Panc1 (cell line): ENCODE data around the gene MOGAT3.

Experiments used
- CTCF ChIP-seq: fragments of 450-650 bp; IDR thresholded peaks from 2 replicates; pipeline ENCODE4 v1.5.1; 2017; ENCODE audit warnings: mild to moderate bottlenecking
- POLR2AphosphoS5 ChIP-seq: IDR thresholded peaks from 2 replicates; pipeline ENCODE4 v1.6.1; 2012; ENCODE audit warnings: mild to moderate bottlenecking, low read depth, low read length, moderate library complexity
- REST ChIP-seq, 2 experiments: IDR thresholded peaks; 2 replicates each; pipeline ENCODE4 v1.6.1; 2011 to 2012; ENCODE audit warnings: low read depth in 2 of 2, control low read depth in 1 of 2, low read length in 1 of 2, mild to moderate bottlenecking in 1 of 2, moderate library complexity in 1 of 2; ENCODE audit not compliant: insufficient read depth in 1 of 2
- SIN3A ChIP-seq: IDR thresholded peaks from 2 replicates; pipeline ENCODE4 v1.6.1; 2012; ENCODE audit warnings: low read depth, mild to moderate bottlenecking, low read length, moderate library complexity, borderline replicate concordance; ENCODE audit not compliant: insufficient read depth
- TCF7L2 ChIP-seq: IDR thresholded peaks from 2 replicates; pipeline ENCODE4 v1.6.1; 2011; ENCODE audit warnings: mild to moderate bottlenecking, low read depth, low read length, inconsistent platforms

- TF ChIP-seq CTCF, result no peak
- no peak for TF ChIP-seq POLR2AphosphoS5
- no peak for TF ChIP-seq REST (IDR thresholded peaks at IDR 0.05; ENCODE audit: insufficient read depth in 1 of 2, low read depth in 2 of 2, low read length in 1 of 2)
- no peak for TF ChIP-seq TCF7L2
- TF ChIP-seq SIN3A, result no peak
These were observed 14.6 kb downstream of the MOGAT3 start for GRCh38 chr7:101186194-101186593.
